Kidney epithelial cell (primary cell): ENCODE results near the gene SLC4A9. TPM values are rescaled to one million over a fixed set of nuclear protein-coding genes. Genes with fewer than 3 reads are reported as not detected.
"Not testable (repeated sequence)": the region's sequence is repeated elsewhere in the genome, so short reads cannot be mapped to it uniquely, and the experiment has no call there.

Experiments used
- DNase-seq: peaks from one replicate; pipeline ENCODE4 v3.0.0-alpha.2; 2010; ENCODE audit warnings: low read depth
- H3K27me3 ChIP-seq: 2 replicates; pipeline ENCODE4 v1.6.0; 2011; ENCODE audit warnings: low read length; ENCODE audit not compliant: control insufficient read depth, insufficient read depth
- H3K36me3 ChIP-seq: 2 replicates; pipeline ENCODE4 v1.5.1; 2011; ENCODE audit warnings: low read length; ENCODE audit not compliant: control insufficient read depth, insufficient read depth
- H3K4me3 ChIP-seq: 2 replicates; pipeline ENCODE4 v1.5.1; 2011; ENCODE audit warnings: low read depth, mild to moderate bottlenecking, control low read depth, low read length
- total RNA-seq: library from RNA; depleted of rRNA; stranded (reverse); fragments of >200 nt; gene quantifications from 2 replicates; pipeline ENCODE4 v1.2.3, GENCODE V29; 2015
- TF ChIP-seq, protein P1 (sequence below): IDR thresholded peaks from 2 replicates; pipeline ENCODE4 v1.5.1; 2011; ENCODE audit warnings: mild to moderate bottlenecking, moderate library complexity, low read length, control low read depth, inconsistent platforms; ENCODE audit not compliant: insufficient read depth, poor library complexity, severe bottlenecking

SLC4A9 gene
- total RNA-seq, 1 donor from 2014 or later: not detected

- Histone ChIP-seq H3K36me3 (no peaks in the 10 kb centered on the region), H3K4me3 (no peak overlapping the region), H3K27me3 (no peaks in the 10 kb centered on the region)
- no peak for DNase-seq
- TF ChIP-seq, protein P1, sequence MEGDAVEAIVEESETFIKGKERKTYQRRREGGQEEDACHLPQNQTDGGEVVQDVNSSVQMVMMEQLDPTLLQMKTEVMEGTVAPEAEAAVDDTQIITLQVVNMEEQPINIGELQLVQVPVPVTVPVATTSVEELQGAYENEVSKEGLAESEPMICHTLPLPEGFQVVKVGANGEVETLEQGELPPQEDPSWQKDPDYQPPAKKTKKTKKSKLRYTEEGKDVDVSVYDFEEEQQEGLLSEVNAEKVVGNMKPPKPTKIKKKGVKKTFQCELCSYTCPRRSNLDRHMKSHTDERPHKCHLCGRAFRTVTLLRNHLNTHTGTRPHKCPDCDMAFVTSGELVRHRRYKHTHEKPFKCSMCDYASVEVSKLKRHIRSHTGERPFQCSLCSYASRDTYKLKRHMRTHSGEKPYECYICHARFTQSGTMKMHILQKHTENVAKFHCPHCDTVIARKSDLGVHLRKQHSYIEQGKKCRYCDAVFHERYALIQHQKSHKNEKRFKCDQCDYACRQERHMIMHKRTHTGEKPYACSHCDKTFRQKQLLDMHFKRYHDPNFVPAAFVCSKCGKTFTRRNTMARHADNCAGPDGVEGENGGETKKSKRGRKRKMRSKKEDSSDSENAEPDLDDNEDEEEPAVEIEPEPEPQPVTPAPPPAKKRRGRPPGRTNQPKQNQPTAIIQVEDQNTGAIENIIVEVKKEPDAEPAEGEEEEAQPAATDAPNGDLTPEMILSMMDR: no peak
Measured at GRCh38 chr5:140413230-140413629, 53.2 kb downstream of the SLC4A9 start.

DNA sequence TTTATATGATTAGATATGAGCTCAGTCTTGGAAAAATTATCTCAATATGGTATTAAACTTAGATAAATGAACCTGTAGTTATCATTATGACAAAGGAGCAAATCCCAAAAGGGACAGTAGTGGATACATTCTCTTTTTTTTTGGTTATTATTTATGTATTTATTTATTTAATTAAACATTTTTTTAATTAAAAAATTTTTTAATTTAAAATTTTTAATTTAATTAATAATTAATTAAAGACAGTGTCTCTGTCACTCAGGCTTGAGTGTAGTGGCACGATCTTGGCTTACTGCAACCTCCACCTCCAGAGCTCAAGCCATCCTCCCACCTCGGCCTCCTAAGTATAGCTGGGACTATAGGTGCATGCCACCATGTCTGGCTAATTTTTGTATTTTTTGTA, 57.2 kb downstream of the SLC4A9 start:
- H3K36me3 ChIP-seq: no peaks in the 10 kb centered on the region
- no peak for DNase-seq
- TF ChIP-seq, protein P1: no peak
- no peaks in the 10 kb centered on the region for H3K27me3 ChIP-seq
- no peak overlapping the region for H3K4me3 ChIP-seq

- DNase-seq: no peak
- TF ChIP-seq, protein P1: no peak
- Histone ChIP-seq H3K36me3 (no peaks in the 10 kb centered on the region), H3K4me3 (no peak overlapping the region), H3K27me3 (no peaks in the 10 kb centered on the region)
Measured at GRCh38 chr5:140418862-140419520, 59.0 kb downstream of the SLC4A9 start.

DNA sequence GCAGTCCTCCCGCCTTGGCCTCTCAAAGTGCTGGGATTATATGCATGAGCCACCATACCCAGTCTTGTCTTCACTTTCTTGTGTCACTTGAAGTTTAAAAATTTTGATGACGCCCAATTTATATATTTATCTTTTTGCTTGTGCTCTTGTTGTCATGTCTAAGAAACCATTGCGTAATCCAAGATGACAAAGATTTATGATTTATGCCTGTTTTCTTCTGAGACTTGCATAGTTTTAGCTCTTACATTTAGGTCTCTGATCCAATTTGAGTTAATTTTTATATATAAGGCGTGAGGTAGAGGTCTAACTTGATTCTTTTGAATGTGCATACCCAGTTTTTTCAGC, 60.2 kb downstream of the SLC4A9 start:
- Histone ChIP-seq H3K36me3 (no peaks in the 10 kb centered on the region), H3K27me3 (no peaks in the 10 kb centered on the region), H3K4me3 (no peak overlapping the region)
- TF ChIP-seq, protein P1: no peak
- no peak for DNase-seq

- DNase-seq: no peak
- Histone ChIP-seq H3K36me3 (no peaks in the 10 kb centered on the region), H3K4me3 (no peak overlapping the region)
Measured at GRCh38 chr5:140420665-140421361, 60.8 kb downstream of the SLC4A9 start.

GRCh38 chr5:140421375-140421774, 61.4 kb downstream of the SLC4A9 start:
- H3K36me3 ChIP-seq, DNase-seq, H3K4me3 ChIP-seq, H3K27me3 ChIP-seq: not testable (repeated sequence)

More at GRCh38 chr5:140420665-140421361, 60.8 kb downstream of the SLC4A9 start:
- TF ChIP-seq, protein P1: no peak
- H3K27me3 ChIP-seq: no peaks in the 10 kb centered on the region
